Measurements from ENCODE around the gene RAPGEF5. TPM values are rescaled to one million over a fixed set of nuclear protein-coding genes. Genes with fewer than 3 reads are reported as not detected.
"Not testable (repeated sequence)": the region's sequence is repeated elsewhere in the genome, so short reads cannot be mapped to it uniquely, and the experiment has no call there.

RAPGEF5 gene
- total and polyA plus RNA-seq, 4 donors = 7.1 to 54.8 (median 13.0) TPM

GRCh38 chr7:22093001-22093400 lies 264.0 kb downstream of the RAPGEF5 start:
- Histone ChIP-seq H3K27ac (ENCODE audit: low read depth in 1 of 2, low read length in 2 of 2) (no peak overlapping the region), H3K36me3 (ENCODE audit: control insufficient read depth in 4 of 4, insufficient read depth in 3 of 4, low read depth in 1 of 4, low read length in 3 of 4) (no peaks in the 10 kb centered on the region), H3K9me3 (ENCODE audit: control insufficient read depth in 4 of 4, low read length in 3 of 4) (no peaks in the 10 kb centered on the region), H3K4me3 (ENCODE audit: low read depth in 1 of 3, low read length in 3 of 3) (no peak overlapping the region), H3K27me3 (ENCODE audit: control insufficient read depth in 4 of 4, insufficient read depth in 4 of 4, low read length in 3 of 4) (peaks cover 0 to 6% (median 0%) of the 10 kb centered on the region in 4 donors), H3K4me1 (ENCODE audit: control insufficient read depth in 4 of 4, insufficient read depth in 4 of 4, low read length in 3 of 4) (no peaks in the 10 kb centered on the region), H3K9ac (ENCODE audit: low read depth in 1 of 2, low read length in 2 of 2) (no peak overlapping the region)
- no peak for DNase-seq (ENCODE audit: low spot score)
- TF ChIP-seq RXRA (IDR thresholded peaks at IDR 0.05) = no peak
- TF ChIP-seq NR2F2 (IDR thresholded peaks at IDR 0.05) = no peak
- no peak for TF ChIP-seq JUND (IDR thresholded peaks at IDR 0.05)
- no peak for TF ChIP-seq TAF1 (conservative IDR thresholded peaks at IDR 0.05)
- no peak for TF ChIP-seq ZBTB33 (IDR thresholded peaks at IDR 0.05)
- no peak for TF ChIP-seq HNF4G (IDR thresholded peaks at IDR 0.05)
- no peak for TF ChIP-seq GABPA (IDR thresholded peaks at IDR 0.05 in 1 of 2, conservative IDR thresholded peaks at IDR 0.05 in 1 of 2)
- TF ChIP-seq HNF4A (conservative IDR thresholded peaks at IDR 0.05) = no peak
- no peak for TF ChIP-seq SP1 (IDR thresholded peaks at IDR 0.05)
- TF ChIP-seq YY1 (IDR thresholded peaks at IDR 0.05) = no peak
- no peak for TF ChIP-seq RAD21 (IDR thresholded peaks at IDR 0.05)
- no peak for TF ChIP-seq MAX (IDR thresholded peaks at IDR 0.05)
- TF ChIP-seq REST (IDR thresholded peaks at IDR 0.05) = no peak
- no peak for TF ChIP-seq FOXA2 (IDR thresholded peaks at IDR 0.05)
- 67% methylated on average over 2 of the region's 2 CpGs for WGBS

GRCh38 chr7:22090958-22091525 lies 265.9 kb downstream of the RAPGEF5 start:
- WGBS = 93% methylated on average over 11 of the region's 11 CpGs
- H3K9me3 ChIP-seq (ENCODE audit: control insufficient read depth in 4 of 4, low read length in 3 of 4); DNase-seq (ENCODE audit: low spot score); H3K36me3 ChIP-seq (ENCODE audit: control insufficient read depth in 4 of 4, insufficient read depth in 3 of 4, low read depth in 1 of 4, low read length in 3 of 4); H3K4me1 ChIP-seq (ENCODE audit: control insufficient read depth in 4 of 4, insufficient read depth in 4 of 4, low read length in 3 of 4); H3K4me3 ChIP-seq (ENCODE audit: low read depth in 1 of 3, low read length in 3 of 3); H3K27ac ChIP-seq (ENCODE audit: low read depth in 1 of 2, low read length in 2 of 2); H3K9ac ChIP-seq (ENCODE audit: low read depth in 1 of 2, low read length in 2 of 2); H3K27me3 ChIP-seq (ENCODE audit: control insufficient read depth in 4 of 4, insufficient read depth in 4 of 4, low read length in 3 of 4): not testable (repeated sequence)

- WGBS = 95% methylated on average over 24 of the region's 24 CpGs
- Histone ChIP-seq H3K9ac (ENCODE audit: low read depth in 1 of 2, low read length in 2 of 2) (no peak overlapping the region), H3K36me3 (ENCODE audit: control insufficient read depth in 4 of 4, insufficient read depth in 3 of 4, low read depth in 1 of 4, low read length in 3 of 4) (no peaks in the 10 kb centered on the region), H3K27ac (ENCODE audit: low read depth in 1 of 2, low read length in 2 of 2) (no peak overlapping the region), H3K4me1 (ENCODE audit: control insufficient read depth in 4 of 4, insufficient read depth in 4 of 4, low read length in 3 of 4) (no peaks in the 10 kb centered on the region), H3K9me3 (ENCODE audit: control insufficient read depth in 4 of 4, low read length in 3 of 4) (no peaks in the 10 kb centered on the region), H3K4me3 (ENCODE audit: low read depth in 1 of 3, low read length in 3 of 3) (no peak overlapping the region), H3K27me3 (ENCODE audit: control insufficient read depth in 4 of 4, insufficient read depth in 4 of 4, low read length in 3 of 4) (peaks cover 0 to 6% (median 0%) of the 10 kb centered on the region in 4 donors)
- no peak for DNase-seq (ENCODE audit: low spot score)
- no peak for TF ChIP-seq ATF3 (IDR thresholded peaks at IDR 0.05)
- no peak for TF ChIP-seq REST (IDR thresholded peaks at IDR 0.05)
- TF ChIP-seq YY1 (IDR thresholded peaks at IDR 0.05) = no peak
- TF ChIP-seq FOXA2 (IDR thresholded peaks at IDR 0.05) = no peak
- no peak for TF ChIP-seq HNF4G (IDR thresholded peaks at IDR 0.05)
- no peak for TF ChIP-seq HNF4A (conservative IDR thresholded peaks at IDR 0.05)
- no peak for TF ChIP-seq FOXA1 (IDR thresholded peaks at IDR 0.05)
- no peak for TF ChIP-seq GABPA (IDR thresholded peaks at IDR 0.05 in 1 of 2, conservative IDR thresholded peaks at IDR 0.05 in 1 of 2)
- no peak for TF ChIP-seq RAD21 (IDR thresholded peaks at IDR 0.05)
- no peak for TF ChIP-seq TAF1 (conservative IDR thresholded peaks at IDR 0.05)
- TF ChIP-seq NR2F2 (IDR thresholded peaks at IDR 0.05) = no peak
- no peak for TF ChIP-seq EGR1 (IDR thresholded peaks at IDR 0.05; ENCODE audit: low read depth in 2 of 2)
- TF ChIP-seq MAX (IDR thresholded peaks at IDR 0.05) = no peak
- TF ChIP-seq SP1 (IDR thresholded peaks at IDR 0.05) = no peak
Measured at GRCh38 chr7:22090512-22090911, 266.4 kb downstream of the RAPGEF5 start.
